NCI-H1930 (cell line): ENCODE results near the gene TMUB1.

Experiments used
- DNase-seq, 2 experiments: peaks; one replicate each; lab custom pipeline; 2025; lab: John Stamatoyannopoulos, UW

Gene TMUB1

DNA sequence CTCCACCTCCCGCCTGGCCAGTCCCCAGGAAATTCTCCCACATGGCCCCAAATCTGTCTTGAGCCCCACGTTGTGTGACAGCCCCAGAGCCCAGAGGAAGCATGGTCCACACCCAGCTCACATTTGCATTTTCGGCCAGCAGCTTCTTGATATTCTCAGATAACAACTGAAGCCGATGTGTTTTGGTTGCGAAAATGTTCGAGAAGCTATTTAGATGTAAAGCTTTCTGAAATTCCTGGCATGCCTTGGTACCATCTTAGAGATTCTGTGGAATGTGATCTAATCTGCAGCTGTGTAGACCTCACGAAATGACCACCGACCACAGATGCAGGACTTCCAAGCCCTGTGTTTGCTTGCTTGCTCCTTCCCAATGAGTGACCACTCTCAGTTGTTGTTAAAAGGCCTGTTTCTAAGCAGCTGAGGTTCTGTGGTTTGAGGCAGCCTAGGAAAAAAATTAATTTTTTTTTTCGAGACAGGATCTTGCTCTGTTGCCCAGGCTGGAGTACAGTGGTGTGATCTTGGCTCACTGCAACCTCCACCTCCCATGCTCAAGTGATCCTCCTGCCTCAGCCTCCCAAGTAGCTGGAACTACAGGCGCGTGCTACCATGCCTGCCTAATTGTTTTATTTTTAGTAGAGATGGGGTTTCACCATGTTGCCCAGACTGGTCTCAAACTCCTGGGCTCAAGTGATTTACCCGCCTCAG lies 15.1 kb downstream of the TMUB1 start:
- no peak for DNase-seq

DNA sequence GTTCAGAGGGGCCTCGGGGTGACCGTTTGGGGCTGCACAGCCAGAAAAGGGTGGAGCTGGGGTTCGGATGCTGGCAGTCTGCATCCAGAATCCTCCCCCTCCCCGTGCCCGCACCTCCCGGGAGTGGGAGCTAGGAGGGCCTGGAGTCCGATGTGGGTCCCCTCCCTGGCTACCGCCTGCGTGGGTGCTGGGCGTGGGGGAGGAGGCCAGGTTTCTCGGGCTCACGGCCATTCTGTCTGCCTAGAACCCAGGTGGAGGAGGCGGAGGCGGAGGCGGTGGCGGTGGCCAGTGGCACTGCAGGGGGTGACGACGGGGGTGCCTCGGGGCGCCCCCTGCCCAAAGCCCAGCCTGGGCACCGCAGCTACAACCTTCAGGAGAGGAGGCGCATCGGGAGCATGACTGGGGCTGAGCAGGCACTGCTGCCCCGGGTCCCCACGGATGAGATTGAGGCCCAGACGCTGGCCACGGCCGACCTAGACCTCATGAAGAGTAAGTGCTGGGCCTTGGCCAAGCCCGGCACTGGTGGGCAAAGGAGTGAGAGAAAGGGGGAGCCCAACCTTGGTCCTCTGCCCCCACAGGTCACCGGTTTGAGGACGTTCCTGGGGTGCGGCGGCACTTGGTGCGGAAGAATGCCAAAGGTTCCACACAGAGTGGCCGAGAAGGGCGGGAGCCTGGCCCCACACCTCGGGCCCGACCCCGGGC lies 16.9 kb downstream of the TMUB1 start:
- DNase-seq, result no peak

DNA sequence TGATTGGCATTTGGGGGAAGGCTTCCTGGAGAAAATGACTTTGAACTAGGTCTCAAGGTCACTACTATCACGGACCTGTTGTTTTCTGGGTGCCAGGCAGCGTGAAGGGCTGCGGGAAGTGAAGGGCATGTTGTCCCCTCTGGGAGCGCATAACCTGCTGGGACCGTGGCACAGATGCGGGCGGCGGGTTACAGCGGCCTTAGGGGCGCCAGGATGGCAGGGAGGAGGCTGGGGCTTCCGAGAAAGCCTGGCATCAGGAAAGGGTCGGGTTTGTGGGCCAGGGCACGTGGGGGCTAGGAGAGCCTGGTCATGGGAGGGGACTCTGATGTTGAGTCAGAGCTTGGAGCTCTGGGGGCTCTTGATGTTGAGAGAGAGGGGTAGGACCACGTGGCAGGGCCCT lies 17.8 kb downstream of the TMUB1 start:
- DNase-seq, result no peak

DNA sequence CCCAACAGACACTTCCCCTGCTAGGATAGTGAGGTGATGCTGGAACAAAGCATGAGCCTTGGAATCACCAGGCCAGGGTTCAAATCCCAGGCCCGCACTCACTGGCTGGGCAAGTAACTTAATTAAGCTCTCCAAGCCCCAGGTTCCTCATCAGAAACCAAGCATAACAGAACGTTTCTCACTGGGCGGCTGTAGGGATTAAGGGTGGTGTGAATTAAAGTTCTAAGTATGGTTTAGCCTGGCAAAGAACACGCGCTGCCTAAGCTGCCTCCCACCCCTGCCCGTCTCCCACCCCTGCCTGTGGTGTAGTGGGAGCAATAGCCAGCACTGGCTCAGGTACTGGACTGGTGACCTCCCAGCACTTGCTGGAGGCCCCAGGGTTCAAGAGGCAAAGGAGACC lies 18.3 kb downstream of the TMUB1 start:
- DNase-seq, result no peak

DNA sequence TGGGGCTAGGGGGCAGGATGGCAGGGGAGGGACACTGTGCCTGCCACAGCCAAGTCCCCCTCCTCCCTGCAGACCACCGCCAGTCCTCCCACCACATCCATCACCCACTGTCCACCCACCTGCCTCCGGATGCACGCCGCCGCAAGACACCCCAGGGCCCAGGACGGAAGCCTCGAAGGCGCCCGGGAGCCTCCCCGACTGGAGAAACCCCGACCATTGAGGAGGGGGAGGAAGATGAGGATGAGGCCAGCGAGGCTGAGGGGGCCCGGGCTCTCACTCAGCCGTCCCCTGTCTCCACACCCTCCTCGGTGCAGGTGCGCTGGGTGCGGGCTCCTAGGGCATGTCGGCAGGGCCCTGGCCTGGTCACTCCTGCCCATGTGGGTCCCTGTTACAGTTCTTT lies 18.8 kb downstream of the TMUB1 start:
- DNase-seq, result no peak

DNA sequence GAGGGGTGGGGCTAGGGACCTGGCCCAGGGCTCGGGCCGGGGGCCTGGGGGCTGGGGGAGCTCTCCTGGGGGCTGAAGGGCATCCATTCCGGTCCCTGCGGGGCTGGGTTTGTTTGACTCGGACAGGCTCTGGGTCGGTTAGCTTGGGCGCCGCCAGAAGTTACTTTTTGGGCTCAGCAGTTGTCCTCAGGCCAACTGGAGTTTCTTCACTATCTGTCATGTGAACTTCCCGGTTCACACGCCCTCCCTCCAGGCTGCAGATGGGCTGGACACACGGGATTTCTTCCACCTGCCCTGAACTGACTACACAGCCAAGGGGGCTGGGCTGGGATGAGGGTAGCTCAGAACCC lies 20.1 kb downstream of the TMUB1 start:
- DNase-seq, result no peak

DNA sequence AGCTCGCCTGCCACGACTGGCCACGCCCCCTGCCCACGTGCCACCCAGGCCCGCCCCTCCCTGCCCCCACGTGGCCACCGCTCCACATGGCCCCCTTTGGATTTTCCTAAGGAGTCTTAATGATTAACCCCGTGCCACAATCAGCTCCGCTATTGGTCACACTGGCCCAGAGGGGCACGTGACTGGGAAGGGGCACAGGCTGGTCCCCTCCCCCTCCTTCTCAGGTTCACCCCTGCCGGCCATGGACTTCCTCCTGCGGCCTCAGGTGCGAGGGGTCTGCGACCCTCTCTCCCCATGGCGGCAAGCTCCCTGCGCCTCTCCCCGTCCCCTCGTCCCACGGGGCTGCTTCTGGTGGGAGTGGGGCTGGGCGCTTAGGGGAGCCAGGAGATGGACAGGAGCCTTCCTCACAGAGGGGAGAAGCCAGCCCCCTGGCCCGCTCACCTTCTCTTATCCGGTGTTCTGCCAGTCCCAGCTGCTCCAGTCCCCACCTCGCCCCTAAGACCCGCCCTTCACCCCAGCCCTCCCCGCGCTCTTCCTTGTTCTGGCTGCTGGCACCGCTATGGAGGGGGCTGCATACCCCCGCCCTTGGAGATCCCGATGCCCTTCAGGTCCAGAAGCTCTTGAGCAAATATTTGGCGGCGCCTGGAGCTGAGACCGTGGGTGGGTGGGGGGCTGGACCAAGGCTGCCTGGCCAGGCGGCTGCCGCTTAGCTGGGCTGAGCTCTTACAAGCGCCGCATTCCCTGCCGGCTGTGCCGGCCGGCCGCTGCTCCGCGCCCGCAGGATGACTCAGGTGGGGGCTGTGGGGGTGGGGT lies 20.7 kb downstream of the TMUB1 start:
- DNase-seq, result no peak

DNA sequence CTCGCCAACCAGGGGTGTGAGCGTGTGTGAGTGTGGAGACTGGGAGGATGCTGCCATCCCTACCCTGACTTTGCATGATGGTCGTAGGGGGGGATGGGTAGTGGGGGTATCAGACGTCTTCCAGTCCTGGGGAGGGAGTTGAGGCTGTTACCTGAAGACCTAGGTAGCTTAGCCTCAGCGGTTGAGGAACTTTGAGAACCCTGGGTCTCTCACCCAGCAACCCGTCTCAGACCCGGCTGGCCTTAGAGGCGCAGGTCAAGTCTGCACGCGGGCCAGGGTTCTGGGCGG lies 21.2 kb downstream of the TMUB1 start:
- no peak for DNase-seq

DNA sequence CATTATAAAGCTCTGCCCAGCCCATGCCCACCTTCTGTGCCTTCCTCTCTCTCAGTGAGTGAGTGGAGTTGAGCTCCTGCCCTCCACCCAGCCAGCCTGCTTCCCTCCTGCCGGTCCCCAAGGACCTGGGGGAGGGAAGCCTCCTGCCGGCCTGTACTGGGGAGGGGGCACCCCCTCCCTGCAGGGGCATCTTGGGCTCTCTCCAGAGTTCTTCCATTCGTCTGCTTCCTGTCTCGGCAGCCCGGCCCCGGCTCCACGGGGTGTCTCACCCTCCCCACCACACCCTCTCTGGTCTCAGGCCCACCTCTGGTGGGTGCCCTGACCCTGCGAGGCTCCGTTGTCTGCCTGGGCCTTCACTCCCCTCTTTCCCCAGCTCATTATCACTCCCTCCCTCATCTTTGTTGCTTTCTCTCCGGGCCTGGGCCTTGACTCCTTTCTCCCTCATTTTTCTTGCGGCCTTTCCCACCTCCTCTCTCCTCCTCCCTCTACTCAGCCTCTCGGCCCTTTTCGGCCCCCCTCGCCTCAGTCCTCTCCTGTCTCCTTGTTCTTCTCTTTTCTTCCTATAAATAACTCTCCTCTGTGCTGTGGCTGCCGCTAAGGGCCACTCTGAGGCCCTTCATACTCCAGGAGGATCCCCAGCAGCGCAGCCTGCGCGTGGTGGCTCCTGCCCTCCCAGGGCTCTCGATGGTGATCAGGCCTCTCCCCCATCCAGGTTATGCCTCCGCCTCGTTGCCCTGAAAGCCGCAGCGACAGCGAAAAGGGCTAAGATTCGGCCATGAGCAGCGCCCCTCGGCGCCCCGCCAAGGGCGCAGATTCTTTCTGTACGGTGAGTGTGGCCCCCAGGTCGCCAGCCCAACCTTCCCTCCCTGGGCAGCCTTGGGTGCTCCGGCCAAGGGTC lies 21.8 kb downstream of the TMUB1 start:
- no peak for DNase-seq

DNA sequence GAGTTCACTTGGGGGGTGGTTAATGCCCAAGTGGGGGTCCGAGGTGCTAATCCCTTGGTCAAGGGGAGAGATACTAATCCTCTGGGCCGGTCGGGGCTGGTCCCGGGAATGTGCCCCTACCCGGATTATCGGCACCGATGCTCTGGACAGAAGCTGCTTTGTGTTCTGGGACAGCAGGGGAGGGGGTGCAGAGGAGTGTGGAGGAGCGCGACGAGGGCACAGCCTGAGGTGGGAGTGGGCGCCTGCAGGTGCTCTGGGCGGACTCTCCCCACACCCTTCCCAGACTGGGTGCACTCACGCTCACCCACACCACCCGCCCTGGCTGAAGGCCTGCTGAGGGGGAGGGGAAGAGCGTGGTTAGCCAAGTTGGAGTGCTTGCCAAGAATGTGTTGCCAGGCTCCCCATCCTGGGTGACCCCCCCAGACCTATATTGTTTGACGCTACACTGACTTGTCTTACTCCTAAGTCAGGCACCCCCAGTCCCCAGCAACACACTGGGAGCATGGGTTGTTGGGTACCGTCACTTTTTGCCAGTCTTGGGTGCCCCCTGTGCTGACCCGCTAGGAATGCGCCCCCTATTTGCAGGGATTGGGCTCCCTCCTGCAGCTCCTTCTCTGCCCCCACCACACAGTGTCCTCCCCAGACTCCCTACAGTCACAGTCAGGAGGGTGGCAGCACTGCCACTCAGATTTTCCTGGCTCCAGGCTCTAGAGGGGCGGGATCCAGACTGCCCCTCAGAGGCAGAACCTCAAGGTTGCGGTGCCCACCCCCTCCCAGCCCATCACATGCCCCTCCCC lies 22.7 kb downstream of the TMUB1 start:
- no peak for DNase-seq

DNA sequence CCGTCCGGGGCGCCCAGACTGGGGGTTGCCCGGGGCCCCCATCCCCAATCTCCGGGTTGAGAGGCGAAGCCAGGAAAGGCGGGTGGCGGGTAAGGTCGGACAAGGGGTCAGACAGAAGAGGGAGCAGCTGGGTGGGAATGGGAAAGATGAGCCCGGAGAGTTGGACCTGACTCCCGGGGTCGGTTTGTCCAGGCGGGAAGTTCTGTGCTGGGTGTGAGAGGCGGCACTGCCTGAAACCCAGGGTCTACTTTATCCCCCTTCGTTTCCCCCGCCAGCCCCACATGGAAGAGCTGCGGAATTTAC lies 23.2 kb downstream of the TMUB1 start:
- DNase-seq, result no peak

DNA sequence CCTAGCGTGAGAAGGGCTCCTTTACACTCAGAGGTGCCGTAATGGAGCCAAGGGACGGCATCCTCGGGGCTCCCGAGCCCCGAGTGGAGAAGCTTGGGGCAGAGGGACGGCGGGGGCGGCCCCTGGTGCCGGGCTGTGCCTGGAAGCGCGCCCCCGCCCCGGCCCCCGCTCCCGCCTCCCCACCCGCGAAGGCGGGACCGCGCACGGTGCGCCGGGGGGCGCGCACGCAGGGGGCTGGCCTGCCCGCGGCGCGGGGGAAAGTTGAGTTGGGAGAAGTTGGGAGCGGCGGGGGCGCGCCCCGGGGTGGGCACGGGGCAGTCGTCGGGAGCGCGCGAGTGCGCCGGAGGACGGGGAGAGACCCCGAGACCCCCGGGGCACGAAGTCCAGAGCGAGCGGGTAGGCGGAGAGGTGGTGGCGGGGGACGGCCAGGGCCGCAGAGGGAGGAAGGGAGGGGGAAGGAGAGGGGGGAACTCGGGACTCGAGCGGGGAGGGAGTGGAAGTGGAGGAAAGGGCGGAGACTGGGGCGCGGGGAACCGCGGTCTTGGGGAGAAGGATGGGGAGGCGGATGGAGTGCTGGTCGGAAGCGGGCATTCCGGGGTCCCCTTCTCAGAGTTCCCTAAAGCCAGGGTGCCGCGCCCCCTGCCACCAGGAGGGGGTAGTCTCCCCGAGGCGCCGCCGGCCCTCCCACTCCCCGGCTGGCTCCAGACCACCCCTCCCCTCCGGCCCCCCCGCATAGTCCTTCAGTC lies 23.8 kb downstream of the TMUB1 start, which contains the start of gene SLC4A2:
SLC4A2 (plus strand) TSS at position 223 of the 746 bp plus-strand sequence. CDS start 2,399 bp downstream, outside the sequence.
- DNase-seq, result peak; percentile 60 to 87

DNA sequence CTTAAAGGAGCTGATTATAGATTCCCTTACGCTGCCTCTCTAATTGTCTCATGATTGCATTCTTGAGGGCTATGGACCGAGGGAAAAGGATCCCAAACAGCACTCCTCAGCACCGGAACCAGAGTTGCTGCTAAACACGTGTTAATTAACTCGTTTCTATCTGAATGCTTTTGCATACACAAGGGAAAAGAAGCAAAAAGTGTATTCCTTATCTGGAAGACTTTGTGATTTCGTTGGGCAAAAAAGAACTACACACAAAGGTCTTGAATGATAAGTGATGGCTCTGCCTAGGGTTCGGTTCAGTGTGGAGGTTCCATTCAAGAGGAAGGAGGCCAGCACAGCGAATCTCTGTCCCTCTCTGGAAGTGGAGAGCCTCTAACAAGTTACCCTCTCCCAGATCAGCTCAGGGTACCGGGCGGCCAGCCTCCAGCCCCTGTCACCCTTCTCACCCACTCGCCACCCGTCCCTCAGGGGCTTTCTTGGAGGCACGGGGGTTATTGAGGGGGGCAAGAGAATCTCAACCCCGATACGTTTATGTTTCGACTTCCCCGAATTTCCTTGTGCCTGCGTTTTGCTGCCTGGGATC lies 24.4 kb downstream of the TMUB1 start:
- no peak for DNase-seq

DNA sequence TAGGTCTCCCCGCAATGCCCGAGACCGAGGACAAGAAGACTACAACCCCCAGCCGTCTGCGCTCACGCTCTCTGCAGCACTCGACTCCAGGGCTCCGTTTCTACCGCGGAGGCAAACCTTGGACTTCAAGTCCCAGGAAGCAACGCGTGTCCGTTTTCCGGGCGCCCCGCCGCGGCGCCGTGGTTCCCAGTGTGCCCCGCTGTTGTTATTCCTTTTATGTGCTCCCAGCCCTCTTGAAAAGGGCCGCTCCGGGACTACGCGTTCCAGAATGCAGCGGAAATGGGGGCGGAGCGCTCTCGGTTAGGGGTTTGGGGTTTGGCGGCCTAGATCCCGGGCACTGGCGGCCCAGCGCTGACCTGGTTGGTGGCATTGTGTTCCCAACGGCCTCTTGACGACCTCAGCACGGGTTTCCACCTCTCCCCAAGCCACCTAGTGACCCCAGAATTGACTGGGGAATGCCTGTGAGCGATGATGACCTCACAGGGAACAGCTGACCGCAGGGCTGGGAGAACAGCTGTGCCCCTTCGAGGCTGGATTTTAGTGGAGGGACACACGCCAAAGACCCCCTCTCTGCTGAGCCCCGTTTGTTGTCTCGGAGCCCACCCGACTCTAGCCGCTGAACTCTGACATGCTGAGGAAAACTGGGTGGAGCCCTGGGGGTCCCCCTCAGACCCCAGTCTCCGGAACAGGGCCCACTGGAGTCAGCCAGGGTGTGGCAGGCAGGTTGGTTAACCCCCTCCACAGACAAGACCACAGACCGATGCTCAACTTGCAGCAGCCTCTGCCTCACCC lies 25.1 kb downstream of the TMUB1 start:
- DNase-seq, result peak; percentile 100

DNA sequence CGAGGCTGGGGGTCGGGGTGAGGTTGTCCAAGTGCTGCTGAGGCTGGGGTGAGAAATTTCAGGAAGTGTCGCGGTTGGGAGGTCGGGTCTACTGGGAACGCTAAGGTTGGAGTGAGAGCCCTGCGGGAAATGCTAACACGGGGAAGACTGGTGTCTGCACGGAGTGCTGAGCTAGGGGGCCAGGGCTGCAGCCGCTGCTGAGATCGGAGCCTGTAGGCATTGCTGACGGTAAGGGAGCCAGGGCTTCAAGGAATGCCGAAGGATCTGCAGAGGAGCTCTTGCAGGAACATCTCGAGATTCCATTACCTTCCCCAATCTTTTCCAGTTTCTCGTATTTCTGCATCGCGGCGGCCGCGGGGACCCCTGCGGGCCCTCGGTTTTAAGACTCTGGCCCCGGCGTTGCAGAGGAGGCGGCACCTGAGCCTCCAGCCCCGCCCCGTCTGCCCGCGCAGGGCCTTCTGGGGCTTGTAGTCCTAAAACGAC lies 25.7 kb downstream of the TMUB1 start, which contains the start of gene CDK5:
CDK5 (minus strand) TSS at position 392 of the 483 bp plus-strand sequence; CDS start at position 343, 49 bp downstream.
- DNase-seq, result peak; percentile 69 to 70

DNA sequence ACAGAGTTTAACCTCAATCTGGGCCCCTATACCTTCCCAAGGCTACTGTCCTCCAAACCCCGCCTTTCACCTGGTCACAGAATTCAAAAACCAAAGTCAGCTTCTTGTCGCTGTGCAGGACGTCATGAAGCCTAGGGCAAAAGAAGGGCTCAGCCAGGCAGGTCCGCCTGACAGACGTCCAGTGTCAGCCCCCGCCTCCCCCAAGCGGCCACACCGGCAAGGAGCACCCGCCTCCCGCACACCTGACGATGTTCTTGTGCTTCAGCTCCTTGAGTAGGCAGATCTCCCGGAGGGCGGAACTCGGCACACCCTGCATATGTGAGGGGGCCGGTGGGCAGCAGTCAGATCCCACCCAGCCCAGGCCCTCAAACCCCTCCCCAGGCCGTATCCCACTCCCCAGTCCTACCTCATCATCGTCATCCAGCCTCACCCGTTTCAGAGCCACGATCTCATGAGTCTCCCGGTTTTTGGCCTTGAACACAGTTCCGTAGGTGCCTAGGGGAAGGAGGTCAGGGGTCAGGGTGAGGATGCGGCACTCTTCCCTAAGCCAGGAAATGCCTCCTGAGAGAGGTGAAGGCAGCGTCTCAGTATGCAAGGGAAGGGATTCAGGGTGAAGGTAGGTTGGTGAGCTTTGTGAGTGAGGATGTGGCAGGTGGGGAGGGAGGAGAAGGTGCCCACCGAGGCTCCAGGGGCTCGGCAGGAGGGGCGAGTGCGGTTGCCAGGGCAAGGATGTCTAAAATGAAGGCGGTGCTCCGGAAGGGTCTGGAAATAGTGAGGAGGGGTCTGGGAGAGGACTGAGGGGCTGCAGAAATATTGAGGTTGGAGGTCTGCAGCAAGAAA lies 26.4 kb downstream of the TMUB1 start:
- no peak for DNase-seq

DNA sequence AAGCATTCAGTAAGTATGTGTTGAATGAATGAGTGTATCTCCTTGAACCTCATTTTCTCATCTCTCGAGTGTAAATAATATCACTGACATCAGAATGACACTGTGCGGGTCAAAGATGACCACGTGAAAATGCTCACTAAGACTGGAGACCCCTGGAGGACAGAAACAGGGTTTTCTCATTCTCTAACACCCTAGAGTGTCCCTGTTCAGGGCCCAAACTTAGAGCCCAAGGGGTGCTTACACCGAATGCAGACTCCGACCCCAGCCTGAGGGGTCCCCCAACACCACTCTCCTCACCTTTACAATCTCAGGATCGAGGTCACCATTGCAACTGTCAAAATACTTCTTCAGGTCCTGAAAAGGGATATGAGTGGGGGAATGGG lies 27.0 kb downstream of the TMUB1 start:
- DNase-seq, result peak in 1 of 2 experiments; percentile 18

DNA sequence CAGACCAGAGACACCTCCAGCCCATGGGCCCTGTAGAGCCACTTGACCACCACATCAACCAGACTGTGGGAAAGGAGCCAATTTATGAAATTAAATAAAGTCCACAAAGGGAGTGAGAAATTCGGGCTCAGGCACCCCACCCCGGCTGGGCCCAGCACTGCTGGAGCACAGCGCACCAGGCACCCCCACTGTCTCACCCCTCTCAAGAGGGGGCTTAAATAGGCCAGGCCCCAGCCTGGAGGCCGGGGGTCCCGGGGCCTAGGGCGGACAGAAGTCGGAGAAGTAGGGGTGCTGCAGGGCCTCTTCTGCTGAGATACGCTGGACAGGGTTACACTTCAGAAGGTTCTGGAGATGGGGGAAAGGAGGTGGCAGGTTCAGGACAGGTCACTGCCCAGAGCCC lies 29.5 kb downstream of the TMUB1 start:
- no peak for DNase-seq
